Tibial nerve (tissue), 3 donors: ENCODE results near the gene PCSK2.

Source experiments
- POLR2A ChIP-seq, 2 donors: fragments of 450-650 bp; IDR thresholded peaks; one replicate each; pipeline ENCODE4 v1.6.1; 2017; ENCODE audit warnings: antibody characterized with exemption in 2 of 2, mild to moderate bottlenecking in 2 of 2, moderate library complexity in 2 of 2
- TF ChIP-seq, protein P1 (sequence below), 5 experiments: fragments of 200-600 bp in 3 of 5; fragments of 450-650 bp in 2 of 5; sonication (generic) in 3 of 5; IDR thresholded peaks; one replicate each; pipeline ENCODE4 v1.5.1; 2016 to 2019; ENCODE audit warnings: antibody characterized with exemption in 5 of 5, mild to moderate bottlenecking in 3 of 5, moderate library complexity in 2 of 5

DNA sequence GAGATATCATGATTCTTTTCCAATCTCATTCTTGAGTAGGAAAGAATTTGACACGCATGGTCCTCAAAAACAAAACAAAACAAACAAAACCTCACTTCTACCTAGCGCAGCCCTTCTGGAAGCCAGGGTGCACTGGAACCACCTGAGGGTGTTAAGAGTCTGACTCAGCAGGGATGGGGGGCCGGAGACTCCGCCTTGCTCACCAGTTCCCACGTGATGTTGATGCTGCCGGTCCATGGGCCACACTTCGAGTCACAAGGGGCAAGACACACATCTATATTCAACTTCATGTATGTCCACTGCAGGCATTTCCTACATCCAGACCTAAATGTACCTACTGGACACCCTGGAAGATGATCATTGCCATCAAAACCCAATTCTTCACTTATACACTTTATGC, 274.0 kb downstream of the PCSK2 start:
- TF ChIP-seq POLR2A (IDR thresholded peaks at IDR 0.05) = no peak
- TF ChIP-seq, protein P1, sequence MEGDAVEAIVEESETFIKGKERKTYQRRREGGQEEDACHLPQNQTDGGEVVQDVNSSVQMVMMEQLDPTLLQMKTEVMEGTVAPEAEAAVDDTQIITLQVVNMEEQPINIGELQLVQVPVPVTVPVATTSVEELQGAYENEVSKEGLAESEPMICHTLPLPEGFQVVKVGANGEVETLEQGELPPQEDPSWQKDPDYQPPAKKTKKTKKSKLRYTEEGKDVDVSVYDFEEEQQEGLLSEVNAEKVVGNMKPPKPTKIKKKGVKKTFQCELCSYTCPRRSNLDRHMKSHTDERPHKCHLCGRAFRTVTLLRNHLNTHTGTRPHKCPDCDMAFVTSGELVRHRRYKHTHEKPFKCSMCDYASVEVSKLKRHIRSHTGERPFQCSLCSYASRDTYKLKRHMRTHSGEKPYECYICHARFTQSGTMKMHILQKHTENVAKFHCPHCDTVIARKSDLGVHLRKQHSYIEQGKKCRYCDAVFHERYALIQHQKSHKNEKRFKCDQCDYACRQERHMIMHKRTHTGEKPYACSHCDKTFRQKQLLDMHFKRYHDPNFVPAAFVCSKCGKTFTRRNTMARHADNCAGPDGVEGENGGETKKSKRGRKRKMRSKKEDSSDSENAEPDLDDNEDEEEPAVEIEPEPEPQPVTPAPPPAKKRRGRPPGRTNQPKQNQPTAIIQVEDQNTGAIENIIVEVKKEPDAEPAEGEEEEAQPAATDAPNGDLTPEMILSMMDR (IDR thresholded peaks at IDR 0.05) = no peak
